ENCODE results near the gene RETSAT.

The RETSAT gene

DNA sequence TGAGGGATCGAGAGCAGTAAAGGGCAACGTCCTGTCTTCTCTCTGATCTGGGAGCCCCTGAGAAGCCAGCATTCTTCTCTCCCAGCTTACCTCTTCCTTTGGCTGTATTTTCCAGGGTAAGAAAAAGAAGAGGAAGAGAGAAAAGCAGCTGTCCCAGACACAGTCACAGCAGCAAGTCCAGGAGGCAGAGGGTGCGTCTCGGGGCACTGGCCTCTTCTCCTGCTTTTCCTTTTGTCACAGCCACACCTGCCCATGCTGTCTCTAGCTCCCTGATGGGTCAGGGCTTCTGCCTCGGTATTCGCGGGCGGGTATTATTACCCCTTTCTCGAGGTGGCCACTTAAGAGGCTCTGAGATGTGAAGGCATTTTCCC lies 46.8 kb downstream of the RETSAT start:
- no peak for DNase-seq (ENCODE audit: low read depth)

DNA sequence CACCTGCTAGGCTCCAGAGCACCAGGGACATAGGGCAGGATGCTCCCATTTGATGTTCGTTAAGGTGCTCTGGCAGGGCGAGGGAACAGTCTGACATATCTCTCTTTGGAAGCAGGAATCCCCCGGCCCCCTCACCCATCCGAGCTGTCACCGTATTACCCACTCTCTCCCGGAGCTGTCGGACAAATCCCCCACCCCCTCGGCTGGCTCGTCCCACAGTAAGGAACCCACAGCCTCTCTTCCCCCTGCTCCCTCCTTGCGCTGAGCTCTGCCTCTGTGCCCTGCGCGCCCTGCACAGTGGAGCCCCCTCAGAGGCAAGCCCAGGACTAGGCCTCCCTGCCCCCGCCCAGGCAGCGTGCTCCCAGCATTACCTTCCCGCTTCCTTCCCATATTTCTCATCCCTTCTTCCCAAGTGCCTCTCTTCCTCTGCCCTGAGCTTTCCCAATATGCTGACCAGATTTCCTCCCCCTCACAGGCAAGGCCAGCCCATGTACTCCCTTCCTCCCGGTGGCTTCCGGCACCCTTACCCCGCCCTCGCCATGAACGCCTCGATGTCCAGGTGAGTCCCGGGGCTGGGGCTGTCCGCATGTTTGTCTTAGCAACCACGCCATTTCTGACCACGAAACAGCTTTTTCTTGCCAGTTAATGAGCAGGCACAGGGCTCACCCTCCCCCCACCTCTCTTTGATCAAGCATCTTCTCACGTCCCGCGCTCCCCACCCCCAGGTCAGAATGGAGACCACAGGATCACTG lies 50.4 kb downstream of the RETSAT start:
- no peak for DNase-seq (ENCODE audit: low read depth)

DNA sequence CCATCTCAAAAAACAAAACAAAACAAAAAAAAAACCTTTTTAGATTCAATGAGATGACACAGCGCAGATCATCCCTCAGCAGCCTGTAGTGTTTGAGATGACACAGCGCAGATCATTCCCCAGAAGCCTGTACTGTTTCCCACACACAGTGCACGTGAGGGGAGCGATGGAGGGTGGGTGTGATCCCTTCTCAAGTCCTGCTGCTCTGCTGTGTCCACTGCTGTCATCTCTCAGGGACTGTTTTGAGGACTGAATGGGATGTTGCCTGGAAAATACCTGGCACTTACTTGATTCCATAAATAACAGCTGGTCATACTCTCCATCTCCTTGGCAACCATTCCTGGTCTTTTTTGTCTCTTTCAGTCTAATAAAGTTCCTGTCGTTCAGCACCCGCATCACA lies 52.2 kb downstream of the RETSAT start:
- no peak for DNase-seq (ENCODE audit: low read depth)

Data from fibroblast of gingiva (primary cell).